H1 (cell line): Measurements from ENCODE around the gene SAG.

Experiments used
- BCL11A ChIP-seq, 2 experiments: IDR thresholded peaks; one replicate each; pipeline ENCODE4 v1.6.1; 2011; ENCODE audit warnings: low read depth in 2 of 2, low read length in 2 of 2, mild to moderate bottlenecking in 2 of 2
- CBX5 ChIP-seq: fragments of 300-800, 300-1000 bp; sonication (generic); IDR thresholded peaks from 2 replicates; pipeline ENCODE4 v1.7.1; 2016; ENCODE audit warnings: antibody characterized with exemption, low read length, low read depth
- CHD2 ChIP-seq: IDR thresholded peaks from 2 replicates; pipeline ENCODE4 v1.6.1; 2012; ENCODE audit warnings: low read length, improper control_type of control experiment
- EZH2 ChIP-seq: fragments of 200-600 bp; sonication (generic); IDR thresholded peaks from 2 replicates; pipeline ENCODE4 v1.7.1; 2012; ENCODE audit warnings: low read depth, mild to moderate bottlenecking, moderate library complexity, low read length, inconsistent platforms; ENCODE audit not compliant: severe bottlenecking
- HDAC2 ChIP-seq, 2 experiments: fragments of 300-600 bp in 1 of 2; sonication (generic) in 1 of 2; IDR thresholded peaks; 2 replicates each; pipeline ENCODE4 v1.6.1; 2011 to 2012; ENCODE audit warnings: low read depth in 2 of 2, low read length in 2 of 2, mild to moderate bottlenecking in 2 of 2, moderate library complexity in 2 of 2, borderline replicate concordance in 1 of 2, inconsistent platforms in 1 of 2
- POLR2A ChIP-seq, 2 experiments: IDR thresholded peaks; 1 replicate in 1 of 2; 2 replicates in 1 of 2; pipeline ENCODE4 v1.6.1; 2011; ENCODE audit warnings: low read depth in 2 of 2, low read length in 2 of 2, mild to moderate bottlenecking in 2 of 2; ENCODE audit errors: control extremely low read depth in 1 of 2
- POLR2AphosphoS5 ChIP-seq: IDR thresholded peaks from 2 replicates; pipeline ENCODE4 v1.6.1; 2011; ENCODE audit warnings: low read depth, low read length
- RAD21 ChIP-seq, 2 experiments: IDR thresholded peaks in 1 of 2; conservative IDR thresholded peaks in 1 of 2; 2 replicates each; pipeline ENCODE4 v1.6.1; 2011; ENCODE audit warnings: low read depth in 2 of 2, low read length in 2 of 2, improper control_type of control experiment in 1 of 2, inconsistent platforms in 1 of 2, mild to moderate bottlenecking in 1 of 2, moderate library complexity in 1 of 2
- SIRT6 ChIP-seq: IDR thresholded peaks from one replicate; pipeline ENCODE4 v1.7.1; 2012; ENCODE audit warnings: low read length, inconsistent platforms
- ZNF274 ChIP-seq: IDR thresholded peaks from 2 replicates; pipeline ENCODE4 v1.7.0; 2012; ENCODE audit warnings: low read length, borderline replicate concordance; ENCODE audit errors: extremely low read depth
- TF ChIP-seq, protein P1 (sequence below): IDR thresholded peaks from 2 replicates; pipeline ENCODE4 v1.6.1; 2011; ENCODE audit warnings: low read length, improper control_type of control experiment
- TF ChIP-seq, protein P2 (sequence below), 3 experiments: IDR thresholded peaks; 1 replicate in 2 of 3; 2 replicates in 1 of 3; pipeline versions ENCODE4 v1.5.1 to v1.6.1; 2011; ENCODE audit warnings: low read length in 3 of 3, mild to moderate bottlenecking in 3 of 3, inconsistent platforms in 2 of 3, low read depth in 1 of 3, moderate library complexity in 1 of 3; ENCODE audit not compliant: insufficient read depth in 1 of 3; ENCODE audit errors: control extremely low read depth in 1 of 3
- TF ChIP-seq, protein P3 (sequence below): IDR thresholded peaks from 2 replicates; pipeline ENCODE4 v1.6.1; 2011; ENCODE audit warnings: low read depth, mild to moderate bottlenecking, low read length; ENCODE audit not compliant: insufficient read depth
- TF ChIP-seq, protein P4 (sequence below): IDR thresholded peaks from 2 replicates; pipeline ENCODE4 v1.6.1; 2012; ENCODE audit warnings: inconsistent platforms

- TF ChIP-seq BCL11A (IDR thresholded peaks at IDR 0.05; ENCODE audit: low read depth in 2 of 2, low read length in 2 of 2): no peak
- TF ChIP-seq SIRT6: no peak
- no peak for TF ChIP-seq ZNF274
- TF ChIP-seq POLR2A (IDR thresholded peaks at IDR 0.05; ENCODE audit: control extremely low read depth in 1 of 2, low read depth in 2 of 2, low read length in 2 of 2): no peak
- TF ChIP-seq, protein P1, sequence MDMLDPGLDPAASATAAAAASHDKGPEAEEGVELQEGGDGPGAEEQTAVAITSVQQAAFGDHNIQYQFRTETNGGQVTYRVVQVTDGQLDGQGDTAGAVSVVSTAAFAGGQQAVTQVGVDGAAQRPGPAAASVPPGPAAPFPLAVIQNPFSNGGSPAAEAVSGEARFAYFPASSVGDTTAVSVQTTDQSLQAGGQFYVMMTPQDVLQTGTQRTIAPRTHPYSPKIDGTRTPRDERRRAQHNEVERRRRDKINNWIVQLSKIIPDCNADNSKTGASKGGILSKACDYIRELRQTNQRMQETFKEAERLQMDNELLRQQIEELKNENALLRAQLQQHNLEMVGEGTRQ: no peak
- TF ChIP-seq, protein P2, sequence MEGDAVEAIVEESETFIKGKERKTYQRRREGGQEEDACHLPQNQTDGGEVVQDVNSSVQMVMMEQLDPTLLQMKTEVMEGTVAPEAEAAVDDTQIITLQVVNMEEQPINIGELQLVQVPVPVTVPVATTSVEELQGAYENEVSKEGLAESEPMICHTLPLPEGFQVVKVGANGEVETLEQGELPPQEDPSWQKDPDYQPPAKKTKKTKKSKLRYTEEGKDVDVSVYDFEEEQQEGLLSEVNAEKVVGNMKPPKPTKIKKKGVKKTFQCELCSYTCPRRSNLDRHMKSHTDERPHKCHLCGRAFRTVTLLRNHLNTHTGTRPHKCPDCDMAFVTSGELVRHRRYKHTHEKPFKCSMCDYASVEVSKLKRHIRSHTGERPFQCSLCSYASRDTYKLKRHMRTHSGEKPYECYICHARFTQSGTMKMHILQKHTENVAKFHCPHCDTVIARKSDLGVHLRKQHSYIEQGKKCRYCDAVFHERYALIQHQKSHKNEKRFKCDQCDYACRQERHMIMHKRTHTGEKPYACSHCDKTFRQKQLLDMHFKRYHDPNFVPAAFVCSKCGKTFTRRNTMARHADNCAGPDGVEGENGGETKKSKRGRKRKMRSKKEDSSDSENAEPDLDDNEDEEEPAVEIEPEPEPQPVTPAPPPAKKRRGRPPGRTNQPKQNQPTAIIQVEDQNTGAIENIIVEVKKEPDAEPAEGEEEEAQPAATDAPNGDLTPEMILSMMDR (IDR thresholded peaks at IDR 0.05; ENCODE audit: control extremely low read depth in 1 of 3, insufficient read depth in 1 of 3, low read depth in 1 of 3, low read length in 3 of 3): peak in 1 of 3 experiments; percentile 1; a peak in 1 of 4 replicates
- no peak for TF ChIP-seq CBX5
- TF ChIP-seq, protein P3, sequence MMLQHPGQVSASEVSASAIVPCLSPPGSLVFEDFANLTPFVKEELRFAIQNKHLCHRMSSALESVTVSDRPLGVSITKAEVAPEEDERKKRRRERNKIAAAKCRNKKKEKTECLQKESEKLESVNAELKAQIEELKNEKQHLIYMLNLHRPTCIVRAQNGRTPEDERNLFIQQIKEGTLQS: no peak
- TF ChIP-seq EZH2: no peak
- no peak for TF ChIP-seq HDAC2 (IDR thresholded peaks at IDR 0.05; ENCODE audit: borderline replicate concordance in 1 of 2, low read depth in 2 of 2, low read length in 2 of 2)
- no peak for TF ChIP-seq POLR2AphosphoS5
- no peak; a peak in 1 of 4 replicates for TF ChIP-seq RAD21 (IDR thresholded peaks at IDR 0.05 in 1 of 2, conservative IDR thresholded peaks at IDR 0.05 in 1 of 2; ENCODE audit: low read depth in 2 of 2, low read length in 2 of 2)
- no peak for TF ChIP-seq CHD2
- TF ChIP-seq, protein P4, sequence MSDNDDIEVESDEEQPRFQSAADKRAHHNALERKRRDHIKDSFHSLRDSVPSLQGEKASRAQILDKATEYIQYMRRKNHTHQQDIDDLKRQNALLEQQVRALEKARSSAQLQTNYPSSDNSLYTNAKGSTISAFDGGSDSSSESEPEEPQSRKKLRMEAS: no peak
Measured at GRCh38 chr2:233314180-233314925, 6.7 kb downstream of the SAG start.
